ENCODE results near the gene ZNF716.
"Not testable (repeated sequence)": the region's sequence is repeated elsewhere in the genome, so short reads cannot be mapped to it uniquely, and the experiment has no call there.

Gene ZNF716

GRCh38 chr7:57426629-57427003 lies 23.4 kb upstream of the ZNF716 start:
- DNase-seq (ENCODE audit: low spot score), result no peak

GRCh38 chr7:57427146-57427545 lies 22.8 kb upstream of the ZNF716 start:
- DNase-seq (ENCODE audit: low spot score), result no peak

- DNase-seq (ENCODE audit: low spot score), result no peak
Measured at GRCh38 chr7:57427594-57427993, 22.4 kb upstream of the ZNF716 start.

GRCh38 chr7:57432583-57432982 lies 17.4 kb upstream of the ZNF716 start:
- DNase-seq (ENCODE audit: low spot score), result no peak

GRCh38 chr7:57437581-57437980 lies 12.4 kb upstream of the ZNF716 start:
- DNase-seq (ENCODE audit: low spot score), result no peak

- DNase-seq (ENCODE audit: low spot score), result no peak
Measured at GRCh38 chr7:57438244-57438643, 11.7 kb upstream of the ZNF716 start.

- no peak for DNase-seq (ENCODE audit: low spot score)
Measured at GRCh38 chr7:57443567-57443966, 6.4 kb upstream of the ZNF716 start.

- not testable (repeated sequence) for DNase-seq (ENCODE audit: low spot score)
Measured at GRCh38 chr7:57469186-57469828, 19.3 kb downstream of the ZNF716 start.

- DNase-seq (ENCODE audit: low spot score), result not testable (repeated sequence)
Measured at GRCh38 chr7:57480304-57480703, 30.3 kb downstream of the ZNF716 start.

- not testable (repeated sequence) for DNase-seq (ENCODE audit: low spot score)
Measured at GRCh38 chr7:57485022-57485421, 35.0 kb downstream of the ZNF716 start.

- DNase-seq (ENCODE audit: low spot score), result no peak
Measured at GRCh38 chr7:57487957-57488356, 38.0 kb downstream of the ZNF716 start.

GRCh38 chr7:57495111-57495510 lies 45.1 kb downstream of the ZNF716 start:
- DNase-seq (ENCODE audit: low spot score), result not testable (repeated sequence)

- DNase-seq (ENCODE audit: low spot score), result no peak
Measured at GRCh38 chr7:57496395-57496794, 46.4 kb downstream of the ZNF716 start.

- DNase-seq (ENCODE audit: low spot score), result no peak
Measured at GRCh38 chr7:57505176-57505575, 55.2 kb downstream of the ZNF716 start.
